GM10266 (cell line): ENCODE data around the gene PAX3.

Experiments
- DNase-seq: peaks from one replicate; pipeline ENCODE4 v3.0.0; 2012; ENCODE audit errors: extremely low spot score
- CTCF ChIP-seq: IDR thresholded peaks from 2 replicates; pipeline ENCODE4 v1.5.1; 2012; ENCODE audit warnings: mild to moderate bottlenecking, low read depth; ENCODE audit not compliant: control insufficient read depth, insufficient read depth; ENCODE audit errors: missing control alignments

The PAX3 gene

GRCh38 chr2:222304737-222305515 lies 6.1 kb upstream of the PAX3 start:
- TF ChIP-seq CTCF = no peak
- no peak for DNase-seq

GRCh38 chr2:222303828-222304736 lies 5.3 kb upstream of the PAX3 start:
- DNase-seq = no peak
- TF ChIP-seq CTCF = no peak

- no peak for TF ChIP-seq CTCF
Measured at GRCh38 chr2:222303045-222303827, 4.4 kb upstream of the PAX3 start.

GRCh38 chr2:222302178-222303018 lies 3.6 kb upstream of the PAX3 start:
- DNase-seq = no peak
- TF ChIP-seq CTCF = no peak

More at GRCh38 chr2:222303045-222303827, 4.4 kb upstream of the PAX3 start:
- no peak for DNase-seq

GRCh38 chr2:222301796-222302118 lies 3.0 kb upstream of the PAX3 start:
- no peak for TF ChIP-seq CTCF
- DNase-seq = no peak

GRCh38 chr2:222301053-222301795 lies 2.4 kb upstream of the PAX3 start:
- DNase-seq = no peak
- TF ChIP-seq CTCF = no peak
